Putamen (tissue), 1 donor: ENCODE measurements around the gene ANKRD9.

ENCODE experiments used
- DNase-seq: peaks from one replicate; pipeline ENCODE4 v3.0.0-alpha.2; 2016; ENCODE audit warnings: low spot score

ANKRD9 gene

DNA sequence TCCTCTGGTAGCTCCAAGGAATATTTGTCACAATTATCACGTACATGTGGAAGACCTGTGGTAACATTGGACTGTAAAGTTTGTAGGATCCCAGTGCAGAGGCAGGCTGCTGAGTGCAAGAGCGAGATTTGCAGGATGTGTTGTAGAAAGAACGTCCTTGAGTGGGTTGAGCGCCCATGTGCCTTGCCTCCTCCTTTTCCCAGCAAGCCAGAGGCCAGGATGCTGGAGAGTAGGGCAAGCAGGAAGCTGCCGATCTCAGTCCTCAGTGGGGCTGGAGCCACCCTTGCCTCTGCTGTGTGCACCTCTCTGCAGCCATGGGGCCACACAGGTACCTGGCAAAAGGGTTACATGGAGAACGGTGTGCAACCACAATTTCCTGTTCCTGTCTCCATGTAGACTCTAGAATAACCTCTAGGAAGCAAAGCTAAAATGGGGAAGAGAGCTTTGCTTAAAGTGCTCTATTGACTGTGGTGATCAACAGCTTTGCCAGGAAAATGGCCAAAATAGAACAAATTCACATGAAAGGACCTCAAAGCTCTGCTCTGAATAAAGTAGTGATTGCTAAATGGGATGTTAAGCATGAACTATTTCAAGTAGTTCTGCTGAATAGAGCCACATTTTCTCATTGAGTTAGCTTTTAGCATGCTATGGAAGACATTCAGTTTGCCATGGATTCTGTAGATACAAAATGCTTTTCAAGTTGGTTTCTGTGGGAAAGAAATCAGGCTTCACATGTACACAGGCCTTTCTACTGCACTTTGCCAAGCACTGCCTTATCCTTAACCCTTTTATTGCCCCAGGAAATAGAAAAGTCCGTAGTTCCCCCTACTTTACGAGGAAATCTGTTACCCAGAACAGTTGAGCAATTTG, 37.4 kb downstream of the ANKRD9 start:
- no peak for DNase-seq

DNA sequence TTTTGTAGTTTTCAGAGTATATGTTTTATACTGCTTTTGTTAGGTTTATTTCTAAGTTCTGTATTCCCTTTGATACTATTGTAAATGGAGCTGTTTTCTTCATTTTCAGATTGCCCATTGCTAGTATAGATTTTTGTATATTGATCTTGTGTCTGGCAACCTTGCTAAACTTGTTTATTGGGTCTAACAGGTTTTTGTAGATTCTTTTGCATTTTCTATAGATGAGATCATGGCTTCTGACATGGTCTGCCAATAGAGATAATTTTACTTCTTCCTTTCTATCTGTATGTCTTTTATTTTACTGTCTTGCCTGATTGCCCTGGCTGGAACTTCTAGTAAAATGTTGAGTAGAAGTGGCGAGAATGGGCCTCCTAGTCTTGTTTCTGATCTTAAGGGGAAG, 40.3 kb downstream of the ANKRD9 start:
- DNase-seq, result no peak

DNA sequence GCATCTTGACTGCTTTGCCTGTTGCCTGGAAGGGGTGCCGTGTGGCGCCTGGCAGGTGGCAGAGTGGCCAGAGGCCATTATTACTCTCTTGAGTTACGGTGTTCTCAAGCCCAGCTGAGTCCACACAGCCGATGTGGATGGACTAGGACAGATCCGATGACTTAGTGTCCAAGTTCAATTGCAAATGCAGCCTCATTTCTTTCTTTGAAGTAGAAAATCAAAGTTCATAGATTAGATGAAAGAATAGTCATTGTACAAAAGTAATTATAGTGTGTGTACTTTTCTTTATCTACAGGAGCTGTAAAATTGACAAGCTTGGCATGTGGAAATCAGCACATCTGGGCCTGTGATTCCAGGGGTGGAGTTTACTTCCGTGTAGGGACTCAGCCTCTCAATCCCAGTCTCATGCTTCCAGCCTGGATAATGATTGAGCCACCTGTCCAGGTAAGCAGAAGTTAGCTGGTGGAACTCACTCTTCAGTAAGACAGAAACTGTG, 44.7 kb downstream of the ANKRD9 start:
- DNase-seq, result no peak

DNA sequence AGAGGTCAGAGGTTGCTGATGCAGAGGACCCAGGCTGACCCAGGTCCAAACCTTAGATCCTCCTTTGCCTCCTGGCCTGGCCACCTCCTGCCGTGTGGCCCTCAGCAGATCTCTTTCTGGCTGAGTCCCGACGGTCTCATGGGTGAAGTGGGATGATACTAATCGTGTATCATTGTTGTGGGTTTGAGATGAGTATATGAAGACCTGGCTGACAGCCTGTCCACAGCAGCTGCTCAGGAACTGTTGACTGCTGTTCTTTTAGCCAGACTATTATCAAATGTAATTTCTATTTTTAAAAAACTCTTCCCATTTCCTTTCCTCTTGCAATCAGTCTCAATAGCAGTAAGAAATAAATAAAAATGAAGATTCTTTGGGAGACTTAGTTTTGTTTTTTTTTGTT, 45.6 kb downstream of the ANKRD9 start:
- DNase-seq, result no peak

DNA sequence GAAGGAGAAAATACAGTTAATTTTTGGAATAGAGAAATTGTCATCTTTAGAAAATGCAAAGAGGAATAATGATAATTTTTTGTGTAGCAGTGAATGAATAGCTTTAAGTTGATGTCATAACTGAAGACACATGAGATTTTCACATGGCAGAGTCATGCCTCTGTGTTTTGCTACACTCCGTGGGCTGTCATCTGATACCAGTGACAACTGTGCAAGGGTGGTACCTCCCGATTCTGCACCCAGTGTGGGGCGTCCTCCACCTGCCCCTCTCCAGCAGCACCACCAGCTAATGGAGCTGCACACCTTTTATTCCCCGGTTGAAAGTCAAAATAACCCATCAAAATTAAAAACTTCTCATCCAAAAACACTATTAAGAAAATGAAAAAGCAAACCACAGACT, 47.2 kb downstream of the ANKRD9 start:
- no peak for DNase-seq

DNA sequence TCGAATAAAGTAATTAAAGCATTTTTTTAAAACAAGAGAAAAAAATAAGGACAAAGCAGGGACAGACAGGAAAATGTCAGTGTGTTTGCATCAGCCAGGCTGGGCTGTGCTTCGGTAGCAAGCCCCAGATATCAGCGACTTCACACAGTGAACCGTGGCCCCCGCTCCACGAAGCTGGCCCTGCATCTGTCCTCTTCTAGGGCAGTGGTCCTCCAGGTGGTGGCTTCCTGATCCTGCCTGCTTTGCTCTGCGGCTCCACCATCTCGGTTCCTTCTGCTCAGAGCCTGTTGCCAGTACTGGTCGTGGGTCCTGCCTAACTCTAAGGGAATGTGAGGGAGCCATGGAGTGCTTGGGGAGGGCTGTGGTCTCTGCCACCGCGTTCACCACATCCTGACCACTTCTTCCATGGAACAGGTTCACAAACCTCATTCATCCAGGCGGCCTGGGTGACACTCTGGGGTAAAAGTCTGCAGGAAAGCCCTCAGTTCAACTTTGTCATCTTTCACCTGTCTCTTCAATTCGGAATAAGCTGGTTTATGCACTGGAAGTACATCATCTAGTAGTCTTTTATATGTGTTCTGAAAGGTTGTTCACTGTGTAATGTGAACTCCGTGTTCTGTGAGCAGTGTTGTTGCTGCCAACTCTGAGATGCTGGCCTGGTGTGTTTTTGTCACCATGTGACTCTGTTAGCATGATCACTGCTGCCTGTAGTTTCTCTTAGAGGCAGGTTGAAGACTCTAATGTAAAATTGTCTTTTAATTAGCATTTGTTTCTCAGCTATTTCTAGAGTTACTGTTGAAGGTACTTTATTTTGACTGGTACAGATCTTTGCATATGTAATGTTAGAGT, 47.9 kb downstream of the ANKRD9 start:
- no peak for DNase-seq

DNA sequence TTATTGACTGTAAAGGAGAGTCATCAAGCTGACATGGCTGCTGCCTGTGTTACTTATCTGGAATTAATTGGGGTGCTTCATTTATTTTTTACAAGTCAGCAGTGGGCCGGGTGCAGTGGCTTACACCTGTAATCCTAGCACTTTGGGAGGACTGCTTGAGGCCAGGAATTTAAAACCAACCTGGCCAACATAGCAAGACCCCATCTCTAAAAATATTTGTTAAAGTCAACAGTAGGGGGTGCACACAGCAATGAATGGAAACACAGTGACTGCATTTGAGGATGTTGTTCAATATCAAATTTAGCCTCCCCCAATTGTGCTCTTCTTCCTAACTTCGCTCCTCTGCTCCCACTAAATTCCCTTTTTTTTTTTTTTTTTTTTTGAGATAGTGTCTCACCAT, 52.1 kb downstream of the ANKRD9 start:
- no peak for DNase-seq

DNA sequence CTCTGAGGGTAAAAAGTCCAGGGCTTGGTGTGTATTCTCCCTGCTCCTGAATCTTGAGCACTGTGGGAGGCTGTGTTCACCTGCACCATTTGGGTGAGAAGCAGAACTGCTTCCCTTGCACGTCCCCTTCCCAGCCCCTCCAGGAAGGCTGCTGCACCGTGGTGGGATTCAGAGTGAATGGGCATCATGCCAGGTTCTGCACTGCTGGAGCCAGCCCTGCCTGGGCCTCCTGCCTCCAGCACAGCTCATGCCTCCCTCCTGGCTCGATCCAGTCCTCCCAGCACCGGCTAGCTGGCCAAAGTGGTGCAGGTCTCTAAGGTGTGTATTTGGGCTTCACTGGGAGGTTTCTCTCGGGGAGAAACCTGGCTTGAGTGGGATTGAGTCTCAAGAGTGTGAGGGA, 54.9 kb downstream of the ANKRD9 start:
- DNase-seq, result no peak

DNA sequence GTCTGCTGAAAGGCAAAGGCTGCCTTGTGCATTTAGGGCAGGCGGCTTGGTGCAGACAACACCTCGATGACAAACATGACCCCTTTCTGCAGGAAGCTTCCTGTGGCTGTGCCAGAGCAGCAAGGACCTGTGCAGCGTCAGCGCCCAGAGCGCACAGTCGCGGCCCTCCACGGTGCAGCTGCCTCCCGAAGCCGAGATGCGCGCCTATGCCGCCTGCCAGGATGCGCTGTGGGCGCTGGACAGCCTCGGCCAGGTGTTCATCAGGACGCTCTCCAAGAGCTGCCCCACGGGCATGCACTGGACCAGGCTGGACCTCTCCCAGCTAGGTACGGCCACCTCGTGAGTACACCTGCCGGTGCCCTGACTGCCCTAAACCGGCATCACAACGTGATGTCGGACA, 57.3 kb downstream of the ANKRD9 start:
- no peak for DNase-seq
